BJ (cell line): ENCODE measurements around the gene CAMKMT. TPM values are rescaled to one million over a fixed set of nuclear protein-coding genes. Genes with fewer than 3 reads are reported as not detected.

ENCODE experiments used
- CTCF ChIA-PET: fragments of 350-600 bp; formaldehyde crosslinking; extraction: SDS; loops from one replicate; lab custom pipeline; 2021; ENCODE audit warnings: antibody characterized with exemption, inconsistent platforms; lab: Yijun Ruan, JAX
- POLR2A ChIA-PET: fragments of 300-600 bp; sonication (Branson Sonifier 250); formaldehyde crosslinking; extraction: SDS; loops from one replicate; lab custom pipeline; 2021; ENCODE audit warnings: antibody characterized with exemption; lab: Charles Lee
- DNase-seq: peaks from one replicate; pipeline ENCODE4 v3.0.0-alpha.2; 2011; ENCODE audit warnings: low read depth
- H3K27me3 ChIP-seq: 2 replicates; pipeline ENCODE4 v1.6.0; 2011; ENCODE audit warnings: low read length; ENCODE audit not compliant: control insufficient read depth, insufficient read depth
- H3K36me3 ChIP-seq: 2 replicates; pipeline ENCODE4 v1.5.1; 2011; ENCODE audit warnings: low read length; ENCODE audit not compliant: control insufficient read depth, insufficient read depth
- H3K4me3 ChIP-seq: 2 replicates; pipeline ENCODE4 v1.5.1; 2011; ENCODE audit warnings: low read depth, mild to moderate bottlenecking, control low read depth, low read length
- polyA plus RNA-seq: library from polyadenylated mRNA; depleted of rRNA; stranded (reverse); fragments of >200 nt; gene quantifications from 2 replicates; pipeline ENCODE4 v1.2.3, GENCODE V29; 2011
- TF ChIP-seq, protein P1 (sequence below): IDR thresholded peaks from 2 replicates; pipeline ENCODE4 v1.5.1; 2011; ENCODE audit warnings: low read depth, mild to moderate bottlenecking, control low read depth, inconsistent platforms, low read length, moderate library complexity; ENCODE audit not compliant: insufficient read depth

Gene CAMKMT
- polyA plus RNA-seq, 1 experiment = 2.0 TPM

- CTCF ChIA-PET = no interaction called here
- Histone ChIP-seq H3K36me3 (peaks cover 3% of the 10 kb centered on the region), H3K4me3 (no peak overlapping the region), H3K27me3 (no peaks in the 10 kb centered on the region)
- TF ChIP-seq, protein P1, sequence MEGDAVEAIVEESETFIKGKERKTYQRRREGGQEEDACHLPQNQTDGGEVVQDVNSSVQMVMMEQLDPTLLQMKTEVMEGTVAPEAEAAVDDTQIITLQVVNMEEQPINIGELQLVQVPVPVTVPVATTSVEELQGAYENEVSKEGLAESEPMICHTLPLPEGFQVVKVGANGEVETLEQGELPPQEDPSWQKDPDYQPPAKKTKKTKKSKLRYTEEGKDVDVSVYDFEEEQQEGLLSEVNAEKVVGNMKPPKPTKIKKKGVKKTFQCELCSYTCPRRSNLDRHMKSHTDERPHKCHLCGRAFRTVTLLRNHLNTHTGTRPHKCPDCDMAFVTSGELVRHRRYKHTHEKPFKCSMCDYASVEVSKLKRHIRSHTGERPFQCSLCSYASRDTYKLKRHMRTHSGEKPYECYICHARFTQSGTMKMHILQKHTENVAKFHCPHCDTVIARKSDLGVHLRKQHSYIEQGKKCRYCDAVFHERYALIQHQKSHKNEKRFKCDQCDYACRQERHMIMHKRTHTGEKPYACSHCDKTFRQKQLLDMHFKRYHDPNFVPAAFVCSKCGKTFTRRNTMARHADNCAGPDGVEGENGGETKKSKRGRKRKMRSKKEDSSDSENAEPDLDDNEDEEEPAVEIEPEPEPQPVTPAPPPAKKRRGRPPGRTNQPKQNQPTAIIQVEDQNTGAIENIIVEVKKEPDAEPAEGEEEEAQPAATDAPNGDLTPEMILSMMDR = no peak
- DNase-seq = no peak
- POLR2A ChIA-PET = no interaction called here
Measured at GRCh38 chr2:44330801-44331200, 30.9 kb upstream of the CAMKMT start.

DNA sequence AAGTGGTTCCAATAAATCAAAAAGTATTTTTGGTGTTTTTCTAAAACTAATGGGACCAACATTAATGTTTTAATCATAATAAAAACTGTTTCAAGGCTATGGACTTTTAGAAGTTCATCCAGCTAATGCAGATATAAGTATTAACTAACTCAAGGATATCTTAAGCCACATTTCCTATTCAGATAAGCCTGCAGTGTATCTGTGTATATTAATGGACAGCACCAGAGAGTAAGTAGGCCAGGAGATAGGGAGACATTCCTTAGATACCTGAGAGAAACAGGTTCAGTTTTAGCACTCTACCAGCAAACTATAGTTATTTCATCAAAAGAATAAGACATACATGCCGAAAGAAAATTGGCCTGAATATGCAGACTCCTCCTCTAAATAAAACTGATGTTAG is 27.8 kb upstream of the CAMKMT start:
- H3K27me3 ChIP-seq = no peaks in the 10 kb centered on the region
- peaks cover 2% of the 10 kb centered on the region for H3K36me3 ChIP-seq
- H3K4me3 ChIP-seq = no peak overlapping the region
- TF ChIP-seq, protein P1 = no peak
- ChIA-PET POLR2A (no interaction called here), CTCF (interaction anchor here (1.1 kb wide), 1 partner anchor 13 kb away, joined by 4 read pairs; no protein-coding TSS in a partner anchor)
- no peak for DNase-seq

DNA sequence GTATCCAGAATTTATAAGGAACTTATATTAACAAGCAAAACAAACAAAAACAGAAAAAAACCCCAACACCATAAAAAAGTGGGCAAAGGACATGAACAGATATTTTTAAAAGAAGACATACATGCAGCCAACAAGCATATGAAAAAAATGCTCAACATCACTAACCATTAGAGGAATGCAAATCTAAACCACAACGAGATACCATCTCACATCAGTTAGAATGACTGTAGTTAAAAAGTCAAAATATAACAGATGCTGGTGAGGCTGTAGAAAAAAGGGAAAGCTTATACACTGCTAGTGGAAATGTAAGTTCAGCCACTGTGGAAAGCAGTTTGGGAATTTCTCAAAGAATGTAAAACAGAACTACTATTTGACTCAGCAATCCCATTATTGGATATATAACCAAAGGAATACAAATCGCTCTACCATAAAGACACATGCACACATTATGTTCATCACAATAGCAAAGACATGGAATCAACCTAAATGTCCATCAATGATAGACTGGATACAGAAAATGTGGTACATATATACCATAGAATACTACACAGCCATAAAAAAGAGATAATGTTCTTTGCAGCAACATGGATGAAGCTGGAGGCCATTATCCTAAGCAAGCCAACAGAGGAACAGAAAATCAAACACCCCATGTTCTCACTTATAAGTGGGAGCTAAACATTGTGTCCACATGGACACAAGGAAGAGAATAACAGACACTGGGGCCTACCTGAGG is 25.8 kb upstream of the CAMKMT start:
- CTCF ChIA-PET = interaction anchor here (0.6 kb wide), 1 partner anchor 92 kb away, joined by 4 read pairs; no protein-coding TSS in a partner anchor
- POLR2A ChIA-PET = no interaction called here

DNA sequence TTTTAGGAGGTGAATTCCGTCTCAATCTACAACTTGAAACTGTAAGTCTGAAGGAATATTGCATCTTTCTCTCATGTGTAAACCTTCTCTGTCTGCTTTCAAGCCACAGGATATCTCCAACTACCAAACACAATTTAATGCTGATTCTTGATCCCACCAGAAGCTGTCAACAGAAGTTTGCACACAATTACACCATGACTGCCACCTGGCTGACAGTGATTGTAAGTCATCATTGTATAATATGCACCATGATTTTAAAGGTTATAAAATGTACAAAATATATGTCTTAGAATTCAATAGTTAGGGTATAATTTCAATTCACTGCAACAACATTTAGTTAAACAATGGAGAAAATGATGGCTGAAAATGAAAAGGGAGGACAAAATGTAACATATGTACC is 18.9 kb upstream of the CAMKMT start:
- H3K36me3 ChIP-seq = 0 out of 2 replicates have a peak, but pooled peaks cover 2% of the 10 kb centered on the region
- H3K4me3 ChIP-seq = no peak overlapping the region
- no peaks in the 10 kb centered on the region for H3K27me3 ChIP-seq
- no peak for DNase-seq
- TF ChIP-seq, protein P1 = peak; percentile 17; the same call in 1 of the 2 replicates
- POLR2A ChIA-PET = no interaction called here
- CTCF ChIA-PET = interaction anchor here (1.2 to 1.9 kb wide), 2 partner anchors 10 to 22 kb away, joined by 4 to 6 read pairs; no protein-coding TSS in a partner anchor

More for the DNA sequence above, 25.8 kb upstream of the CAMKMT start:
- TF ChIP-seq, protein P1 = no peak
- Histone ChIP-seq H3K4me3 (no peak overlapping the region), H3K36me3 (peaks cover 2% of the 10 kb centered on the region), H3K27me3 (no peaks in the 10 kb centered on the region)
- DNase-seq = peak; percentile 12

DNA sequence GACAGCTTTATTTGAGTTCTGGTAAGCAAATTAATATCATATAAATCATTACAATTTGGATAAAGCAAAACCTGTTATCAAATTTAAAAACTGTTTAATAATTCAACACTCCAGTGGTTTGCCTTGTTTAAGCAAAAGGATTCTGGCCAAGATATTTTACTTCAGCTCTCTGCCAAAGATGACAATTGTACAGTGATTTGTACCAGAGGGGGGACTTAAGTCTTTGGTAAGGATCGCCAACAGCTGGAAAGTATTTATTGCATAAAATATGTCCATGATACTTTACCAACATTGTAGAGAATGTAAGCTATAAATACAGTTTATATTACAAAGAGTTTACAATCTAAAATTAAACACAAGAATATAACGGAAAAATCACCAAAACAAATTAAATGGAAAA is 14.2 kb upstream of the CAMKMT start:
- H3K27me3 ChIP-seq = no peaks in the 10 kb centered on the region
- 0 out of 2 replicates have a peak, but pooled peaks cover 2% of the 10 kb centered on the region for H3K36me3 ChIP-seq
- no peak for DNase-seq
- TF ChIP-seq, protein P1 = no peak
- ChIA-PET POLR2A (no interaction called here), CTCF (no interaction called here)
- H3K4me3 ChIP-seq = no peak overlapping the region
